A549 (cell line): ENCODE results near the gene VPS37B. TPM values are rescaled to one million over a fixed set of nuclear protein-coding genes. Genes with fewer than 3 reads are reported as not detected.
"Not testable (repeated sequence)": the region's sequence is repeated elsewhere in the genome, so short reads cannot be mapped to it uniquely, and the experiment has no call there.

Experiments used
- ATAC-seq, 2 experiments: fragments of 200-7000 bp in 1 of 2; fragments of >200 bp in 1 of 2; cut with Nextera tagmentation in 1 of 2; cut with Tn5 transposase in 1 of 2; 3 replicates each; pipeline versions ENCODE4 v1.8.0 to v1.9.1; 2018 to 2020; ENCODE audit warnings: mild to moderate bottlenecking in 1 of 2, moderate library complexity in 1 of 2
- CTCF ChIA-PET: fragments of 300-600 bp; sonication (Branson Sonifier 250); formaldehyde crosslinking; extraction: SDS; loops from one replicate; lab custom pipeline; 2021; ENCODE audit warnings: antibody characterized with exemption, inconsistent platforms; lab: Yijun Ruan, JAX
- POLR2A ChIA-PET: fragments of 350-600 bp; formaldehyde crosslinking; extraction: SDS; loops from one replicate; lab custom pipeline; 2021; ENCODE audit warnings: antibody characterized with exemption, inconsistent platforms; lab: Yijun Ruan, JAX
- DNase-seq, 2 experiments: peaks; one replicate each; pipeline versions ENCODE4 v3.0.0 to v3.0.0-alpha.2; 2011 to 2016; ENCODE audit warnings: low read depth in 1 of 2, low spot score in 1 of 2
- FAIRE-seq: peaks from 2 replicates; lab custom pipeline; 2011; peaks lifted over from hg19 to GRCh38; lab: Jason Lieb, UNC
- H3K27ac ChIP-seq, 2 experiments: fragments of >200 bp; sonication (Bioruptor Twin); formaldehyde crosslinking; 3 replicates each; pipeline ENCODE4 v1.5.1; 2016 to 2017
- H3K4me1 ChIP-seq: fragments of >200 bp; sonication (Bioruptor Twin); formaldehyde crosslinking; 3 replicates; pipeline ENCODE4 v1.6.1; 2016
- H3K4me2 ChIP-seq: fragments of >200 bp; sonication (Bioruptor Twin); formaldehyde crosslinking; 3 replicates; pipeline ENCODE4 v1.6.1; 2016
- H3K4me3 ChIP-seq: fragments of >200 bp; sonication (Bioruptor Twin); formaldehyde crosslinking; 3 replicates; pipeline ENCODE4 v1.5.1; 2016
- H3K9me3 ChIP-seq: fragments of >200 bp; sonication (Bioruptor Twin); formaldehyde crosslinking; 3 replicates; pipeline ENCODE4 v1.6.1; 2016
- BHLHE40 ChIP-seq: IDR thresholded peaks from 2 replicates; pipeline ENCODE4 v1.6.1; 2012; ENCODE audit warnings: low read depth, low read length, inconsistent platforms
- CHD2 ChIP-seq: fragments of 150-350 bp; IDR thresholded peaks from 2 replicates; pipeline ENCODE4 v1.6.1; 2014; ENCODE audit warnings: low read length; ENCODE audit not compliant: partially characterized antibody
- EHMT2 ChIP-seq: fragments of 200-600 bp; sonication (generic); IDR thresholded peaks from 2 replicates; pipeline ENCODE4 v1.6.1; 2016; ENCODE audit warnings: antibody characterized with exemption, low read depth, mild to moderate bottlenecking, moderate library complexity
- HOXB5 ChIP-seq: fragments of 250-450 bp; sonication (Bioruptor Pico); IDR thresholded peaks from 2 replicates; pipeline ENCODE4 v1.5.0; 2020; ENCODE audit warnings: mild to moderate bottlenecking, moderate library complexity
- JUN ChIP-seq, 2 experiments: fragments of >200 bp; sonication (Bioruptor Twin); formaldehyde crosslinking; IDR thresholded peaks; 2 replicates in 1 of 2; 3 replicates in 1 of 2; pipeline ENCODE4 v1.6.1; 2016 to 2017
- KDM5A ChIP-seq: fragments of 200-600 bp; sonication (generic); IDR thresholded peaks from 2 replicates; pipeline ENCODE4 v1.6.1; 2016; ENCODE audit warnings: antibody characterized with exemption, mild to moderate bottlenecking
- MAFK ChIP-seq: fragments of 450-650 bp; IDR thresholded peaks from 2 replicates; pipeline ENCODE4 v1.6.1; 2014; ENCODE audit not compliant: partially characterized antibody
- NPAS2 ChIP-seq: fragments of 250-450 bp; sonication (Bioruptor Pico); IDR thresholded peaks from 2 replicates; pipeline ENCODE4 v1.8.0; 2022; ENCODE audit warnings: mild to moderate bottlenecking, moderate library complexity, borderline replicate concordance
- POLR2A ChIP-seq: IDR thresholded peaks from 2 replicates; pipeline ENCODE4 v1.6.1; 2012; ENCODE audit warnings: mild to moderate bottlenecking, low read length
- TFCP2L1 ChIP-seq: fragments of 250-450 bp; sonication (Bioruptor Pico); IDR thresholded peaks from 2 replicates; pipeline ENCODE4 v1.5.0; 2021; ENCODE audit warnings: mild to moderate bottlenecking
- TP53 ChIP-seq: fragments of 250-450 bp; sonication (Bioruptor Pico); IDR thresholded peaks from 2 replicates; pipeline ENCODE4 v1.5.0; 2021; ENCODE audit warnings: mild to moderate bottlenecking, moderate library complexity
- USF2 ChIP-seq: fragments of 450-650 bp; IDR thresholded peaks from 2 replicates; pipeline ENCODE4 v1.6.1; 2014; ENCODE audit warnings: antibody characterized with exemption
- WGBS: methylation state at CpG from one replicate; pipeline ENCODE4 v1.1.6; 2017; ENCODE audit errors: missing lambda C conversion rate; 5-methylcytosine and 5-hydroxymethylcytosine counted together
- polyA plus RNA-seq, 4 experiments: library from polyadenylated mRNA; depleted of rRNA in 3 of 4; stranded (reverse); fragments of >200 nt; fragmentation: RNase III in 1 of 4; extraction: RNeasy Plus Mini Kit Qiagen cat#74134 plus additional on column Dnase treatment in 1 of 4; gene quantifications; 2 replicates in 3 of 4; 3 replicates in 1 of 4; pipeline ENCODE4 v1.2.3, GENCODE V29; 2011 to 2017
- TF ChIP-seq, protein P1 (sequence below): fragments of 250-450 bp; sonication (Bioruptor Pico); IDR thresholded peaks from 2 replicates; pipeline ENCODE4 v1.5.0; 2021; ENCODE audit warnings: mild to moderate bottlenecking, moderate library complexity, borderline replicate concordance
- TF ChIP-seq, protein P2 (sequence below): fragments of >200 bp; sonication (Bioruptor Twin); formaldehyde crosslinking; IDR thresholded peaks from 3 replicates; pipeline ENCODE4 v1.6.1; 2016
- TF ChIP-seq, protein P3 (sequence below): IDR thresholded peaks from 2 replicates; pipeline ENCODE4 v1.6.1; 2012; ENCODE audit warnings: low read depth, borderline replicate concordance
- TF ChIP-seq, protein P4 (sequence below): fragments of 250-450 bp; sonication (Bioruptor Pico); IDR thresholded peaks from 2 replicates; pipeline ENCODE4 v1.5.0; 2020; ENCODE audit warnings: low read depth, mild to moderate bottlenecking, moderate library complexity

Gene VPS37B
- polyA plus RNA-seq, 2 of the 4 experiments (the other 2 are of a cell fraction) = 17.0 to 18.6 TPM

- no peak for TF ChIP-seq EHMT2
- TF ChIP-seq CHD2 = no peak
- no peak for TF ChIP-seq NPAS2 (CRISPR knock-in tag)
- TF ChIP-seq TP53 = no peak
- TF ChIP-seq USF2 = no peak
- TF ChIP-seq, protein P1, sequence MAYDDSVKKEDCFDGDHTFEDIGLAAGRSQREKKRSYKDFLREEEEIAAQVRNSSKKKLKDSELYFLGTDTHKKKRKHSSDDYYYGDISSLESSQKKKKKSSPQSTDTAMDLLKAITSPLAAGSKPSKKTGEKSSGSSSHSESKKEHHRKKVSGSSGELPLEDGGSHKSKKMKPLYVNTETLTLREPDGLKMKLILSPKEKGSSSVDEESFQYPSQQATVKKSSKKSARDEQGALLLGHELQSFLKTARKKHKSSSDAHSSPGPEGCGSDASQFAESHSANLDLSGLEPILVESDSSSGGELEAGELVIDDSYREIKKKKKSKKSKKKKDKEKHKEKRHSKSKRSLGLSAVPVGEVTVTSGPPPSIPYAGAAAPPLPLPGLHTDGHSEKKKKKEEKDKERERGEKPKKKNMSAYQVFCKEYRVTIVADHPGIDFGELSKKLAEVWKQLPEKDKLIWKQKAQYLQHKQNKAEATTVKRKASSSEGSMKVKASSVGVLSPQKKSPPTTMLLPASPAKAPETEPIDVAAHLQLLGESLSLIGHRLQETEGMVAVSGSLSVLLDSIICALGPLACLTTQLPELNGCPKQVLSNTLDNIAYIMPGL (CRISPR knock-in tag) = no peak
Measured at GRCh38 chr12:122909442-122910288, 13.7 kb upstream of the VPS37B start (continued).

DNA sequence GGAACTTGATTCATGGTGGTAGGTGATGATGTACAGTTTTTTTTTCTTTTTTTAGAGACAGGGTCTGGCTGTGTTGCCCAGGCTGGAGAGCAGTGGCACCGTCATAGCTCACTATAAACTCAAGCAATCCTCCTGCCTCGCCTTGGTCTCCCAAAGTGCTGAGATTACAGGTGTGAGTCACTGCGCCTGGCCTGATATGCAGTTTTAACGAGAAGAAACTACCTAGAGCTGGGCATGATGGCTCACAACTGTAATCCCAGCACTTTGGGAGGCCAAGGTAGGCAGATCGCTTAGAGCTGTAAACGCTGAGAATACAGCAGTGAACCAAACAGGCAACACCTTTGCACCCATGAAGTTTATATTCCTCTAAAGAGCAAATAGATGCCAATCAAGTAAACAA is 13.0 kb upstream of the VPS37B start:
- Histone ChIP-seq H3K4me3 (no peak overlapping the region), H3K9me3 (no peaks in the 10 kb centered on the region), H3K4me1 (peaks cover 5% of the 10 kb centered on the region; the same call in 1 of the 3 replicates), H3K4me2 (no peak overlapping the region), H3K27ac (no peak overlapping the region)
- DNase-seq (no peak), FAIRE-seq (no peak), ATAC-seq (peak in 1 of 2 experiments; percentile 40; a peak in 2 of 6 replicates)
- TF ChIP-seq, protein P2, sequence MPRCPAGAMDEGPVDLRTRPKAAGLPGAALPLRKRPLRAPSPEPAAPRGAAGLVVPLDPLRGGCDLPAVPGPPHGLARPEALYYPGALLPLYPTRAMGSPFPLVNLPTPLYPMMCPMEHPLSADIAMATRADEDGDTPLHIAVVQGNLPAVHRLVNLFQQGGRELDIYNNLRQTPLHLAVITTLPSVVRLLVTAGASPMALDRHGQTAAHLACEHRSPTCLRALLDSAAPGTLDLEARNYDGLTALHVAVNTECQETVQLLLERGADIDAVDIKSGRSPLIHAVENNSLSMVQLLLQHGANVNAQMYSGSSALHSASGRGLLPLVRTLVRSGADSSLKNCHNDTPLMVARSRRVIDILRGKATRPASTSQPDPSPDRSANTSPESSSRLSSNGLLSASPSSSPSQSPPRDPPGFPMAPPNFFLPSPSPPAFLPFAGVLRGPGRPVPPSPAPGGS = no peak
- no peak for TF ChIP-seq TFCP2L1 (CRISPR knock-in tag)
- TF ChIP-seq, protein P3, sequence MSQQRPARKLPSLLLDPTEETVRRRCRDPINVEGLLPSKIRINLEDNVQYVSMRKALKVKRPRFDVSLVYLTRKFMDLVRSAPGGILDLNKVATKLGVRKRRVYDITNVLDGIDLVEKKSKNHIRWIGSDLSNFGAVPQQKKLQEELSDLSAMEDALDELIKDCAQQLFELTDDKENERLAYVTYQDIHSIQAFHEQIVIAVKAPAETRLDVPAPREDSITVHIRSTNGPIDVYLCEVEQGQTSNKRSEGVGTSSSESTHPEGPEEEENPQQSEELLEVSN = no peak
- TF ChIP-seq POLR2A = no peak
- TF ChIP-seq MAFK = no peak
- no peak for TF ChIP-seq BHLHE40
- TF ChIP-seq USF2 = no peak
- no peak for TF ChIP-seq HOXB5 (CRISPR knock-in tag)
- TF ChIP-seq, protein P4, sequence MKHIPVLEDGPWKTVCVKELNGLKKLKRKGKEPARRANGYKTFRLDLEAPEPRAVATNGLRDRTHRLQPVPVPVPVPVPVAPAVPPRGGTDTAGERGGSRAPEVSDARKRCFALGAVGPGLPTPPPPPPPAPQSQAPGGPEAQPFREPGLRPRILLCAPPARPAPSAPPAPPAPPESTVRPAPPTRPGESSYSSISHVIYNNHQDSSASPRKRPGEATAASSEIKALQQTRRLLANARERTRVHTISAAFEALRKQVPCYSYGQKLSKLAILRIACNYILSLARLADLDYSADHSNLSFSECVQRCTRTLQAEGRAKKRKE (CRISPR knock-in tag) = no peak
- TF ChIP-seq KDM5A = no peak
- no peak for TF ChIP-seq JUN (IDR thresholded peaks at IDR 0.05)
- ChIA-PET CTCF (interaction anchor here (0.8 to 3.2 kb wide), 2 partner anchors 9 to 49 kb away, joined by 3 to 11 read pairs; no protein-coding TSS in a partner anchor), POLR2A (no interaction called here)
- WGBS = 69% methylated on average over 6 of the region's 6 CpGs

- 62% methylated on average over 5 of the region's 5 CpGs for WGBS
- CTCF ChIA-PET = interaction anchor here (0.7 to 1.0 kb wide), 2 partner anchors 80 to 596 kb away, joined by 3 read pairs; no protein-coding TSS in a partner anchor
- POLR2A ChIA-PET = not testable (repeated sequence)
Measured at GRCh38 chr12:122905258-122905657, 9.3 kb upstream of the VPS37B start.

More at GRCh38 chr12:122905258-122905657, 9.3 kb upstream of the VPS37B start:
- not testable (repeated sequence) for H3K4me3 ChIP-seq, H3K9me3 ChIP-seq, DNase-seq, H3K27ac ChIP-seq, ATAC-seq, H3K4me1 ChIP-seq, FAIRE-seq, H3K4me2 ChIP-seq
